ENCODE measurements around the gene HNF1B.

GRCh38 chr17:37691807-37692206, 53.1 kb downstream of the HNF1B start:
- TF ChIP-seq POLR2AphosphoS5 (IDR thresholded peaks at IDR 0.05) (no peak), CTCF (IDR thresholded peaks at IDR 0.05) (no peak), EP300 (IDR thresholded peaks at IDR 0.05) (no peak)
